Spleen (tissue), 11 donors: ENCODE measurements around the gene GDF3. TPM values are rescaled to one million over a fixed set of nuclear protein-coding genes. Genes with fewer than 3 reads are reported as not detected.
"Not testable (repeated sequence)": the region's sequence is repeated elsewhere in the genome, so short reads cannot be mapped to it uniquely, and the experiment has no call there.

Source experiments
- DNase-seq: peaks from one replicate; pipeline ENCODE4 v3.0.0-alpha.2; 2020
- H3K27ac ChIP-seq, 8 donors: fragments of 200-600 bp; sonication (generic) in 7 of 8; 1 replicate in 4 of 8; 2 replicates in 4 of 8; pipeline versions ENCODE4 v1.5.0 to v1.8.0; 2016 to 2021; ENCODE audit warnings: inconsistent platforms in 4 of 8, mild to moderate bottlenecking in 4 of 8, moderate library complexity in 1 of 8
- H3K27me3 ChIP-seq, 7 donors: fragments of 200-600 bp; sonication (generic) in 6 of 7; replicated peaks in 1 of 7; 1 replicate in 4 of 7; 2 replicates in 3 of 7; pipeline versions ENCODE4 v1.5.0 to v1.8.0; 2016 to 2021; ENCODE audit warnings: inconsistent platforms in 3 of 7, mild to moderate bottlenecking in 1 of 7
- H3K36me3 ChIP-seq, 6 donors: fragments of 200-600 bp; sonication (generic) in 5 of 6; 1 replicate in 4 of 6; 2 replicates in 2 of 6; pipeline versions ENCODE4 v1.5.0 to v1.8.0; 2016 to 2021; ENCODE audit warnings: inconsistent platforms in 2 of 6
- H3K4me1 ChIP-seq, 6 donors: fragments of 200-600 bp; sonication (generic) in 5 of 6; 1 replicate in 3 of 6; 2 replicates in 3 of 6; pipeline versions ENCODE4 v1.5.0 to v1.8.0; 2016 to 2021; ENCODE audit warnings: inconsistent platforms in 3 of 6
- H3K4me3 ChIP-seq, 8 donors: fragments of 200-600 bp; sonication (generic) in 7 of 8; 1 replicate in 4 of 8; 2 replicates in 4 of 8; pipeline versions ENCODE4 v1.5.0 to v1.8.0; 2016 to 2021; ENCODE audit warnings: inconsistent platforms in 4 of 8, mild to moderate bottlenecking in 4 of 8, moderate library complexity in 2 of 8
- H3K9me3 ChIP-seq, 8 donors: fragments of 200-600 bp; sonication (generic) in 7 of 8; 1 replicate in 4 of 8; 2 replicates in 4 of 8; pipeline versions ENCODE4 v1.5.0 to v1.8.0; 2016 to 2021; ENCODE audit warnings: inconsistent platforms in 4 of 8
- POLR2A ChIP-seq, 3 donors: fragments of 450-650 bp; IDR thresholded peaks; one replicate each; pipeline ENCODE4 v1.5.1; 2017; ENCODE audit warnings: antibody characterized with exemption in 3 of 3, mild to moderate bottlenecking in 1 of 3
- POLR2AphosphoS5 ChIP-seq, 3 donors: sonication (generic); formaldehyde crosslinking; IDR thresholded peaks; one replicate each; pipeline ENCODE4 v1.5.1; 2017; ENCODE audit warnings: antibody characterized with exemption in 3 of 3
- WGBS, 5 donors: extraction: QIAGEN DNeasy Blood & Tissue Kit in 3 of 5; methylation state at CpG; one replicate each; pipeline versions ENCODE4 v1.1.5 to v1.1.7; 2013 to 2018; 5-methylcytosine and 5-hydroxymethylcytosine counted together
- intact Hi-C: fragments of 100-400 bp; cut with DNase I; formaldehyde crosslinking; loops from one replicate; pipeline ENCODE4 v1.15.0; 2023; ENCODE audit warnings: low total_unique reads
- polyA plus RNA-seq, 3 donors: library from polyadenylated mRNA; stranded (reverse); fragments of 200-250 nt; gene quantifications; one replicate each; pipeline ENCODE4 v1.2.1, GENCODE V29; 2013
- total RNA-seq, 7 donors: library from RNA; depleted of rRNA in 3 of 7; stranded (reverse); fragments of >200 nt in 3 of 7; fragmentation: NEBNext Ultra II Directional in 4 of 7; extraction: Animal tissue kit (Norgen Biotek cat#: 25700) in 4 of 7; gene quantifications; one replicate each; pipeline versions ENCODE4 v1.1.0 to v1.2.1, GENCODE V29; 2016 to 2021
- TF ChIP-seq, protein P1 (sequence below), 11 experiments: fragments of 200-600 bp in 7 of 11; fragments of 450-650 bp in 4 of 11; sonication (generic) in 4 of 11; IDR thresholded peaks in 8 of 11; conservative IDR thresholded peaks in 3 of 11; 1 replicate in 7 of 11; 2 replicates in 4 of 11; pipeline versions ENCODE4 v1.4.0 to v1.8.0; 2016 to 2021; ENCODE audit warnings: antibody characterized with exemption in 11 of 11, inconsistent platforms in 4 of 11, mild to moderate bottlenecking in 1 of 11
- donor health status: healthy with polysubstance abuse.
- donor health status: DM: no; HTN: no; CAD: no; lungs with moderate emphysema.
- donor health status: DM: no; HTN: no; CAD: no.
- donor health status: Bipolar disorder and iron deficiency.
- donor health status: healthy.
- donor health status: DM: no; HTN: no; CAD: no.
- donor health status: DM: yes; HTN: yes; CAD: no.

Gene GDF3
- total and polyA plus RNA-seq, 10 donors: 0.10 to 1.7 (median 0.87) TPM; not detected in 1

- Histone ChIP-seq H3K9me3 (no peaks in the 10 kb centered on the region), H3K27me3 (peaks cover 0 to 7% (median 0%) of the 10 kb centered on the region in 7 donors), H3K4me1 (peaks cover 0 to 35% (median 22%) of the 10 kb centered on the region in 6 donors), H3K27ac (no peak overlapping the region), H3K4me3 (no peak overlapping the region), H3K36me3 (no peaks in the 10 kb centered on the region)
- WGBS, 5 donors: 77 to 85% (median 79%) methylated on average over 8 of the region's 8 CpGs
- TF ChIP-seq POLR2AphosphoS5 (IDR thresholded peaks at IDR 0.05): no peak
- TF ChIP-seq POLR2A (IDR thresholded peaks at IDR 0.05): no peak
- TF ChIP-seq, protein P1, sequence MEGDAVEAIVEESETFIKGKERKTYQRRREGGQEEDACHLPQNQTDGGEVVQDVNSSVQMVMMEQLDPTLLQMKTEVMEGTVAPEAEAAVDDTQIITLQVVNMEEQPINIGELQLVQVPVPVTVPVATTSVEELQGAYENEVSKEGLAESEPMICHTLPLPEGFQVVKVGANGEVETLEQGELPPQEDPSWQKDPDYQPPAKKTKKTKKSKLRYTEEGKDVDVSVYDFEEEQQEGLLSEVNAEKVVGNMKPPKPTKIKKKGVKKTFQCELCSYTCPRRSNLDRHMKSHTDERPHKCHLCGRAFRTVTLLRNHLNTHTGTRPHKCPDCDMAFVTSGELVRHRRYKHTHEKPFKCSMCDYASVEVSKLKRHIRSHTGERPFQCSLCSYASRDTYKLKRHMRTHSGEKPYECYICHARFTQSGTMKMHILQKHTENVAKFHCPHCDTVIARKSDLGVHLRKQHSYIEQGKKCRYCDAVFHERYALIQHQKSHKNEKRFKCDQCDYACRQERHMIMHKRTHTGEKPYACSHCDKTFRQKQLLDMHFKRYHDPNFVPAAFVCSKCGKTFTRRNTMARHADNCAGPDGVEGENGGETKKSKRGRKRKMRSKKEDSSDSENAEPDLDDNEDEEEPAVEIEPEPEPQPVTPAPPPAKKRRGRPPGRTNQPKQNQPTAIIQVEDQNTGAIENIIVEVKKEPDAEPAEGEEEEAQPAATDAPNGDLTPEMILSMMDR (IDR thresholded peaks at IDR 0.05 in 8 of 11, conservative IDR thresholded peaks at IDR 0.05 in 3 of 11): no peak
- intact Hi-C loops: no loop called here
- no peak for DNase-seq
Observed at GRCh38 chr12:7678744-7679143, 16.8 kb downstream of the GDF3 start.

GRCh38 chr12:7677432-7677888, 18.1 kb downstream of the GDF3 start:
- not testable (repeated sequence) for H3K9me3 ChIP-seq, DNase-seq, H3K4me3 ChIP-seq, H3K27me3 ChIP-seq, H3K27ac ChIP-seq, H3K36me3 ChIP-seq
- 23 to 43% (median 26%) methylated on average over 9 of the region's 9 CpGs for WGBS, 5 donors
- TF ChIP-seq, protein P1 (IDR thresholded peaks at IDR 0.05 in 8 of 11, conservative IDR thresholded peaks at IDR 0.05 in 3 of 11): peak; percentile 16 to 63 (median 45)
- intact Hi-C loops: loop anchor here (2.0 kb wide), 1 partner anchor 129 kb away; no protein-coding TSS in a partner anchor
- peaks cover 0 to 35% (median 22%) of the 10 kb centered on the region in 6 donors for H3K4me1 ChIP-seq

DNA sequence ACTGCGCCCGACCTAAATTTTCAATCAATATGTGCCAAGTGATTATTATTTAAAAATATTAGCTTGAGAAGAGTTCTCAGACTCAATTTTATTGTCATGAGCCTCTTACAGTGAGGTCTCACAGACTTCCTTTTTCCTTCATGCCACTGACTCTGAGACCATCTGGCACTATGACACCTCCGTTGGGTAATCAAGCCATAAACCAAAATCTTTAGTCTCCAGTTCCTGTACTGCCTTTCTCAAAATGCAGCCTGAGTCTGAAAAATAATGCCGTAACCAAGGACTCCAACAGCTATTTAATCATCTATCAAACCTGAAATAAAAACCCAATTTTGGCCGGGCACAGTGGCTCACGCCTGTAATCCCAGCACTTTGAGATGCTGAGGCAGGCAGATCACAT, 20.1 kb downstream of the GDF3 start:
- peak overlapping the region in 2 of 8 donors; percentile 6 to 61 for H3K27ac ChIP-seq
- intact Hi-C loops, H3K36me3 ChIP-seq, H3K9me3 ChIP-seq, H3K27me3 ChIP-seq, H3K4me3 ChIP-seq, DNase-seq: not testable (repeated sequence)
- WGBS, 5 donors: 15 to 53% (median 28%) methylated on average over 6 of the region's 6 CpGs
- peaks cover 0 to 35% (median 22%) of the 10 kb centered on the region in 6 donors for H3K4me1 ChIP-seq

DNA sequence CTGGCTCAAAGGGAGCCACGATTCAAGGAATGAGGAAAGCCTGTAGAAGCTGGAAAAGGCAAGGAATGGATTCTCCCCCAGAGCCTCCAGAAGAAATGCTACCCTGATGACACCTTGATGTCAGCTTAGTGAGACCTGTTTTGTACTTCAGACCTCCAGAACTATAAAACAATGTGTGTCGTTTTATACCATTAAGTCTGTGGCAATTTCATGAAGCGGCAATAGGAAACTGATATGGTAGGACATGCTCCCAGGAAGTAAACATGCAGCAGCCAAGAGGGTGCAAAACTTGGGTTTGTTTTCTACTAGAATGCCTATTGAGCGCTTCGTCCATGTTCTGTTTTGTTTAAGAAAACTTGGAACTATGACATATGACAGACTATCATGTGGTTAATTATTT, 27.4 kb downstream of the GDF3 start:
- no peak overlapping the region for H3K27ac ChIP-seq
- no peaks in the 10 kb centered on the region for H3K9me3 ChIP-seq
- no peak overlapping the region for H3K4me3 ChIP-seq
- peaks cover 0 to 4% (median 0%) of the 10 kb centered on the region in 6 donors for H3K4me1 ChIP-seq
- no peaks in the 10 kb centered on the region for H3K27me3 ChIP-seq
- no peak for TF ChIP-seq POLR2A (IDR thresholded peaks at IDR 0.05)
- TF ChIP-seq, protein P1 (IDR thresholded peaks at IDR 0.05 in 8 of 11, conservative IDR thresholded peaks at IDR 0.05 in 3 of 11): no peak
- TF ChIP-seq POLR2AphosphoS5 (IDR thresholded peaks at IDR 0.05): no peak
- 82 to 88% (median 85%) methylated on average over 5 of the region's 5 CpGs for WGBS, 5 donors
- intact Hi-C loops: no loop called here
- no peaks in the 10 kb centered on the region for H3K36me3 ChIP-seq
- no peak for DNase-seq

- H3K27me3 ChIP-seq: no peaks in the 10 kb centered on the region
- H3K27ac ChIP-seq: no peak overlapping the region
- H3K36me3 ChIP-seq: no peaks in the 10 kb centered on the region
- TF ChIP-seq, protein P1 (IDR thresholded peaks at IDR 0.05 in 8 of 11, conservative IDR thresholded peaks at IDR 0.05 in 3 of 11): no peak
- TF ChIP-seq POLR2A (IDR thresholded peaks at IDR 0.05) (no peak), POLR2AphosphoS5 (IDR thresholded peaks at IDR 0.05) (no peak)
- no peak for DNase-seq
- intact Hi-C loops: no loop called here
- WGBS, 5 donors: 64 to 81% (median 71%) methylated on average over 4 of the region's 4 CpGs
- no peak overlapping the region for H3K4me3 ChIP-seq
- peaks cover 0 to 4% (median 0%) of the 10 kb centered on the region in 6 donors for H3K4me1 ChIP-seq
- no peaks in the 10 kb centered on the region for H3K9me3 ChIP-seq
Observed at GRCh38 chr12:7667125-7667524, 28.4 kb downstream of the GDF3 start.
